Common myeloid progenitor, CD34-positive (primary cell): ENCODE data around the gene ANP32B. TPM values are rescaled to one million over a fixed set of nuclear protein-coding genes. Genes with fewer than 3 reads are reported as not detected.

Experiments used
- CTCF ChIA-PET: fragments of 350-600 bp; sonication (Branson Sonifier 250); formaldehyde crosslinking; loops from one replicate; lab custom pipeline; 2021; ENCODE audit warnings: antibody characterized with exemption; lab: Charles Lee
- POLR2A ChIA-PET: fragments of 350-600 bp; sonication (Branson Sonifier 250); formaldehyde crosslinking; loops from one replicate; lab custom pipeline; 2021; ENCODE audit warnings: antibody characterized with exemption; lab: Charles Lee
- DNase-seq, 3 donors: peaks; one replicate each; pipeline versions ENCODE4 v3.0.0 to v3.0.0-alpha.2; 2013
- H3K27ac ChIP-seq, 2 experiments: 1 replicate in 1 of 2; 2 replicates in 1 of 2; pipeline ENCODE4 v1.7.0; 2013; ENCODE audit warnings: inconsistent platforms in 2 of 2, low read length in 2 of 2, mild to moderate bottlenecking in 2 of 2, low read depth in 1 of 2, moderate library complexity in 1 of 2; ENCODE audit not compliant: severe bottlenecking in 2 of 2, insufficient read depth in 1 of 2, poor library complexity in 1 of 2
- H3K27me3 ChIP-seq, 5 experiments: replicated peaks in 2 of 5; 1 replicate in 3 of 5; 2 replicates in 2 of 5; pipeline versions ENCODE4 v1.6.1 to v1.7.0; 2013; ENCODE audit warnings: low read length in 4 of 5, mild to moderate bottlenecking in 2 of 5, moderate library complexity in 2 of 5, inconsistent platforms in 1 of 5; ENCODE audit not compliant: insufficient read depth in 5 of 5, control insufficient read depth in 4 of 5
- H3K36me3 ChIP-seq, 4 experiments: 1 replicate in 2 of 4; 2 replicates in 2 of 4; pipeline versions ENCODE4 v1.6.1 to v1.7.0; 2013; ENCODE audit warnings: low read length in 3 of 4, control low read depth in 1 of 4, mild to moderate bottlenecking in 1 of 4; ENCODE audit not compliant: control insufficient read depth in 4 of 4, insufficient read depth in 4 of 4
- H3K4me1 ChIP-seq, 4 experiments: 1 replicate in 3 of 4; 2 replicates in 1 of 4; pipeline versions ENCODE4 v1.6.1 to v1.7.1; 2013; ENCODE audit warnings: low read length in 3 of 4, mild to moderate bottlenecking in 3 of 4, control low read depth in 1 of 4, inconsistent platforms in 1 of 4, moderate library complexity in 1 of 4; ENCODE audit not compliant: control insufficient read depth in 4 of 4, insufficient read depth in 4 of 4; ENCODE audit errors: control extremely low read depth in 1 of 4
- H3K4me3 ChIP-seq, 7 experiments: 1 replicate in 4 of 7; 2 replicates in 3 of 7; pipeline versions ENCODE4 v1.5.1 to v1.7.0; 2013; ENCODE audit warnings: mild to moderate bottlenecking in 7 of 7, low read length in 6 of 7, moderate library complexity in 6 of 7, inconsistent platforms in 2 of 7, low read depth in 2 of 7, control low read depth in 1 of 7; ENCODE audit not compliant: insufficient read depth in 4 of 7, control insufficient read depth in 1 of 7; ENCODE audit errors: extremely low read depth in 1 of 7
- H3K9me3 ChIP-seq, 5 experiments: 1 replicate in 4 of 5; 2 replicates in 1 of 5; pipeline versions ENCODE4 v1.6.1 to v1.7.1; 2013; ENCODE audit warnings: low read length in 4 of 5, mild to moderate bottlenecking in 2 of 5, inconsistent platforms in 1 of 5, low read depth in 1 of 5, moderate library complexity in 1 of 5; ENCODE audit not compliant: control insufficient read depth in 4 of 5, insufficient read depth in 2 of 5; ENCODE audit errors: control extremely low read depth in 1 of 5
- WGBS: methylation state at CpG from one replicate; pipeline ENCODE4 v1.1.5; 2013; ENCODE audit not compliant: insufficient coverage; 5-methylcytosine and 5-hydroxymethylcytosine counted together
- polyA plus RNA-seq: library from polyadenylated mRNA; unstranded; fragments of 120-200 nt; gene quantifications from one replicate; pipeline ENCODE4 v1.2.1, GENCODE V29; 2013

ANP32B gene
- polyA plus RNA-seq = 463 TPM

- Histone ChIP-seq H3K27me3 (no peaks in the 10 kb centered on the region), H3K4me1 (peaks cover 14 to 74% (median 56%) of the 10 kb centered on the region in 4 experiments), H3K4me3 (peak within 1 kb of the TSS; percentile 69 to 92 (median 83)), H3K27ac (peak within 1 kb of the TSS; percentile 85 to 93), H3K9me3 (no peaks in the 10 kb centered on the region), H3K36me3 (peaks cover 0 to 2% (median 0%) of the 10 kb centered on the region in 4 experiments)
- ChIA-PET CTCF (interaction anchor here (0.7 to 6.1 kb wide), 15 partner anchors 8 to 60 kb away, joined by 3 to 64 read pairs (median 5); partner anchors contain the start of gene TRMO), POLR2A (interaction anchor here (0.6 to 6.4 kb wide), 10 partner anchors 21 to 350 kb away, joined by 3 to 31 read pairs (median 3); partner anchors contain the start of genes HEMGN, NCBP1, TRMO and TSTD2)
- under 1% methylated on average over 81 of the region's 105 CpGs for WGBS
- peak; percentile 92 to 98 (median 96) for DNase-seq
These were observed at the start of gene ANP32B for GRCh38 chr9:97982683-97983588. ANP32B (plus strand) TSS chr9:97983341; CDS start chr9:97983556, 215 bp downstream.

DNA sequence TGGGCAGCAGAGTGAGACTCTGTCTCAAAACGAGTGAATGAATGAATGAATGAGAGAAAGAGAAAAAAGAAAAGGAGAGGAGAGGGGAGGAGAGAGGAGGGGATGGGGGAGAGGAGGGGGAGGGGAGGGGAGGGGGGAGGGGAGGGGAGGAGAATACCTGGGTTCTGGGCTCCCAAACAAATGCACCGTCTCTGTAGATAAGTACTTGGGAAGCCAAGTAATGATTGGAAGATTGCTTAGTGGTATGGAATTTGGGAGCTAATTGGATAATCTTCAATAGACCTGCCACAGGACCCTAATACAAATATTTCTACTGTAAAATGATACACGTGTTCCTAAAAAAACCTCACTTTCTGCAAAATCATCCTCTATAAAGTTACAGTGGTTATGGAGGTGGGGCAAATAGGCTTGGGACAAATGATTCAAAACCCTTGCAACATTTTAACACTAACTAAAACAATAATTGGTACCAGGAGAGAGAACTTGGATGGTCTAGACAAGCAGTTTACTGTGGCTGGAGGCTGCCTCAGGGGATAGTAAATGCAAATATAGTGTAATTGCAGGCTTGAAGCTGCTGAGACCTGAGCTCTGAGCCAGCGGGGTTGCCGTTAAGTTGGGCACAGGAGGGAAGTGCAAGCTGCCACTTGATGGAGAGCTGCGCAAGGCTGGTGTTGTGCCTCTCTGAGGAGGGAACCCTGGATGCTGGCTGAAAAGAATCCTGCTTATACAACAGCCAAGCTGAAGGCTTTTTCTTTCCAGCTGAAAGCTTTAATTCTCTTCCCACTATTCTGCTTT, 48.6 kb upstream of the ANP32B start:
- H3K27ac ChIP-seq = peak overlapping the region; percentile 51 to 92
- peak overlapping the region in 6 of 7 experiments; percentile 27 to 69 (median 48) for H3K4me3 ChIP-seq
- H3K9me3 ChIP-seq = no peaks in the 10 kb centered on the region
- ChIA-PET POLR2A (interaction anchor here (0.9 to 1.0 kb wide), 2 partner anchors 8 to 45 kb away, joined by 3 read pairs; no protein-coding TSS in a partner anchor), CTCF (interaction anchor here (0.7 to 3.7 kb wide), 8 partner anchors 9 to 300 kb away, joined by 3 to 53 read pairs (median 7); partner anchors contain the start of genes TRIM14 and TRMO)
- WGBS = 0% methylated on average over 2 of the region's 6 CpGs
- DNase-seq = peak in 2 of 3 donors; percentile 61 to 71
- H3K36me3 ChIP-seq = peaks cover 6 to 24% (median 14%) of the 10 kb centered on the region in 4 experiments
- H3K4me1 ChIP-seq = peaks cover 47 to 91% (median 75%) of the 10 kb centered on the region in 4 experiments
- H3K27me3 ChIP-seq = no peaks in the 10 kb centered on the region

DNA sequence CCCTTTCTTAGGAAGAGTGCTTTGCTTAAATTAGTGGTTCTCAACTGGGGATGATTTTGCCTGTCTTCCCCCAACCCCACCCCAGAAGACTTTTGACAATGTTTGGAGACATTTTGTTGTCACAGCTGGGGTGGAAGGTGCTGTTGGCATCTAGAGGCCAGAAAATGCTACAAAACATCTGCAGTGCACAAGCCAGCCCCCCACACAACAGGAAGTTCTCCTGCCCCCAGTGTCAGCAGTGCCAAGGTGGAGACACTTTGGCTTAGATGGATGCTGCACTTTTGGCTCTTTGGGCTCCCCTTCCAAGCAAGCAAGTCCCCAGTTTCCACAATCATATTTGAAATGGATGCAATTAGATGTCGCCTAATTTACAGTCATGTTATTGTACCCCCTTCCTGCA, 47.9 kb upstream of the ANP32B start:
- H3K27ac ChIP-seq = peak overlapping the region; percentile 51 to 92
- POLR2A ChIA-PET = interaction anchor here (0.9 kb wide), 1 partner anchor 44 kb away, joined by 3 read pairs; no protein-coding TSS in a partner anchor
- no peaks in the 10 kb centered on the region for H3K27me3 ChIP-seq
- CTCF ChIA-PET = interaction anchor here (1.0 to 3.7 kb wide), 6 partner anchors 8 to 44 kb away, joined by 3 to 53 read pairs (median 12); partner anchors contain the start of gene TRMO
- 100% methylated on average over 1 of the region's 1 CpG for WGBS
- H3K9me3 ChIP-seq = no peaks in the 10 kb centered on the region
- peaks cover 54 to 91% (median 76%) of the 10 kb centered on the region in 4 experiments for H3K4me1 ChIP-seq
- H3K4me3 ChIP-seq = peak overlapping the region in 6 of 7 experiments; percentile 21 to 69 (median 48)
- H3K36me3 ChIP-seq = peaks cover 6 to 16% (median 8%) of the 10 kb centered on the region in 4 experiments
- peak in 1 of 3 donors; percentile 25 for DNase-seq

DNA sequence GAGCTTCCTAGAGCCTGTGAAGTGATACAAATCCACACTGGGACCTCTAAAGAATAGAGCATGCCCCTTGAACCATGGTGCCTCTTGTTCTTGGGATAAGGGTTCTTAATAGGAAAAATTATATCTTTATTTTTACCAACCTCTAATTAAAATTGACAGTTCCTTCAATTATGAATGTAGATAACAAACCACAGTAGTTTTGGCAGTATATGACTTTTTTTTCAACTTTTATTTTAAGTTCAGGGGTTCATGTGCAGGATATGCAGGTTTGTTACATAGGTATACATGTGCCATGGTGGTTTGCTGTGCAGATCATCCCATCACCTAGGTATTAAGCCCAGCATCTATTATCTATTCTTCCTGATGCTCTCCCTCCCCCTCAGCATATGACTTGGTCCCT, 46.1 kb upstream of the ANP32B start:
- no peak for DNase-seq
- POLR2A ChIA-PET = interaction anchor here (0.6 to 1.3 kb wide), 2 partner anchors 47 to 49 kb away, joined by 3 read pairs; partner anchors contain the start of gene ANP32B
- Histone ChIP-seq H3K9me3 (no peaks in the 10 kb centered on the region), H3K27me3 (no peaks in the 10 kb centered on the region), H3K4me3 (peak overlapping the region in 6 of 7 experiments; percentile 54 to 84 (median 64)), H3K27ac (peak overlapping the region; percentile 83 to 92), H3K4me1 (peaks cover 54 to 91% (median 77%) of the 10 kb centered on the region in 4 experiments), H3K36me3 (peaks cover 3 to 5% (median 3%) of the 10 kb centered on the region in 4 experiments)
- CTCF ChIA-PET = interaction anchor here (1.3 to 3.7 kb wide), 4 partner anchors 13 to 44 kb away, joined by 3 to 53 read pairs (median 11); partner anchors contain the start of gene TRMO

DNA sequence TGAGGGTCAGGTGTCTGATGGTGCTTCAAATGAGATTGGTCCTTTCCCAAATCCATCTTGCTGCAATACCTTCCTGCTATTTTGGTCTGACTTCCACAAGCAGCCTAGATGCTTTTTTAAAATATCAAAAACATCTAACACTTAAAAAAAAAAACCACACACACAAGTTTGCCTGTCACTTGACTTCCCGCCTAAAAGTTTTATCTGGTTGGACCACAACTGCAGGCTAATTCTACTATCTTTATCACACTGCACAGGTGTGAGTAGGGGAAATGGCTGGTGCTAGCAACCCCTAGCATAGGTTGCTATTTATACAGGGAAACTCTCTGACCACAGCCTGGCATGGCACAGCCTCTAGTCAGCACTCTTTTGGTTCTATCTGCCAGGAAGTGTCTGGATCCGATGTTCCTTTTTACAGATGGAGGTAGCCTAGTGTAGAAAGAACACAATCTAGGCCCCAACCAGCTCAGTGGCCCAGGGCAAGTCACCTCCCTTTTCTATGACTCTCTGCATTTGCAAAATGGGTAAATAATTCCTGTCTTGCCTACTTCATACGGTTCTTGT, 45.0 kb upstream of the ANP32B start, which contains the start of gene HEMGN:
TSS of gene HEMGN (minus strand) at position 92 of the 564 bp plus-strand sequence. CDS start at position 56, 36 bp downstream.
- H3K27ac ChIP-seq = peak within 1 kb of the TSS; percentile 83 to 92
- POLR2A ChIA-PET = interaction anchor here (0.5 to 1.3 kb wide), 4 partner anchors 44 to 305 kb away, joined by 3 to 4 read pairs (median 3); partner anchors contain the start of genes ANP32B, NCBP1 and TSTD2
- H3K4me1 ChIP-seq = peaks cover 58 to 91% (median 84%) of the 10 kb centered on the region in 4 experiments
- CTCF ChIA-PET = interaction anchor here (1.0 to 1.8 kb wide), 5 partner anchors 14 to 100 kb away, joined by 3 to 6 read pairs (median 3); no protein-coding TSS in a partner anchor
- peak within 1 kb of the TSS in 6 of 7 experiments; percentile 55 to 84 (median 64) for H3K4me3 ChIP-seq
- DNase-seq = peak; percentile 97 to 100 (median 99)
- H3K36me3 ChIP-seq = peaks cover 3 to 5% (median 3%) of the 10 kb centered on the region in 4 experiments
- no peaks in the 10 kb centered on the region for H3K9me3 ChIP-seq
- WGBS = 0% methylated on average over 1 of the region's 3 CpGs
- H3K27me3 ChIP-seq = no peaks in the 10 kb centered on the region
